ENCODE data around the gene AKIRIN2. TPM values are rescaled to one million over a fixed set of nuclear protein-coding genes. Genes with fewer than 3 reads are reported as not detected.

Gene AKIRIN2
- total and polyA plus RNA-seq, 9 of the 15 experiments (the other 6 are each of a cell fraction or from before 2014, with no cell fraction given): 5.8 to 63.9 (median 28.1) TPM

GRCh38 chr6:87700397-87701343 is 1.4 kb downstream of the AKIRIN2 start (continued):
- TF ChIP-seq RCOR1 (IDR thresholded peaks at IDR 0.05; ENCODE audit: borderline replicate concordance in 1 of 2, low read depth in 2 of 2, low read length in 2 of 2) (peak in 1 of 2 experiments; percentile 52; a peak in 1 of 4 replicates), DEAF1 (CRISPR knock-in tag; IDR thresholded peaks at IDR 0.05) (0 out of 2 replicates have a peak, but pooled peaks have one; percentile 19), KDM1A (IDR thresholded peaks at IDR 0.05) (peak in 1 of 2 experiments; percentile 81; a peak in 2 of 4 replicates), TAF9B (IDR thresholded peaks at IDR 0.05; ENCODE audit: partially characterized antibody) (peak; percentile 30), BRD9 (IDR thresholded peaks at IDR 0.05; ENCODE audit: low read depth, partially characterized antibody) (peak; percentile 93), SMARCA4 (IDR thresholded peaks at IDR 0.05) (peak; percentile 28; the same call in 1 of the 2 replicates), HOXB6 (CRISPR knock-in tag; IDR thresholded peaks at IDR 0.05; ENCODE audit: borderline replicate concordance) (no peak), FOXJ2 (tag; IDR thresholded peaks at IDR 0.05) (peak; percentile 40), DPF2 (IDR thresholded peaks at IDR 0.05) (peak; percentile 63), RFX1 (IDR thresholded peaks at IDR 0.05) (peak; percentile 37; the same call in 1 of the 2 replicates), ATF1 (CRISPR knock-in tag; IDR thresholded peaks at IDR 0.05) (no peak), ATF1 (tag; IDR thresholded peaks at IDR 0.05) (peak; percentile 40; the same call in 1 of the 2 replicates), MAFK (IDR thresholded peaks at IDR 0.05; ENCODE audit: low read length) (peak; percentile 10; the same call in 1 of the 2 replicates), TBL1XR1 (IDR thresholded peaks at IDR 0.05; ENCODE audit: low read length in 2 of 2) (peak in 1 of 2 experiments; percentile 68; a peak in 1 of 4 replicates), HOMEZ (CRISPR knock-in tag; IDR thresholded peaks at IDR 0.05) (no peak), ZBTB7A (IDR thresholded peaks at IDR 0.05; ENCODE audit: borderline replicate concordance, control insufficient read depth, low read depth, low read length) (peak; percentile 67; the same call in 1 of the 2 replicates), COPS2 (conservative IDR thresholded peaks at IDR 0.05) (no peak), CBFA2T3 (IDR thresholded peaks at IDR 0.05) (0 out of 2 replicates have a peak, but pooled peaks have one; percentile 8), ZNF395 (CRISPR knock-in tag; IDR thresholded peaks at IDR 0.05) (0 out of 2 replicates have a peak, but pooled peaks have one; percentile 41), MLLT1 (IDR thresholded peaks at IDR 0.05) (0 out of 4 replicates have a peak, but pooled peaks of 1 of the 2 experiments have one; percentile 48), ZNF696 (CRISPR knock-in tag; conservative IDR thresholded peaks at IDR 0.05) (no peak)
